Activated naive CD4-positive, alpha-beta T cell treated with anti-CD3 and anti-CD28 coated beads, Interleukin-2, amount 50 U/mL, for 72 hours (primary cell): Measurements from ENCODE around the gene FSCN2. TPM values are rescaled to one million over a fixed set of nuclear protein-coding genes. Genes with fewer than 3 reads are reported as not detected.
A peak's percentile ranks its signal among the peaks of the same experiment; 100 is the strongest.

Experiments
- ATAC-seq, 2 donors: fragments of 150-1000 bp; cut with Tn5 transposase; 2 replicates each; pipeline ENCODE4 v1.10.0; 2021; ENCODE audit warnings: mild to moderate bottlenecking in 2 of 2, moderate library complexity in 2 of 2
- DNase-seq, 2 donors: peaks; one replicate each; pipeline ENCODE4 v3.0.0; 2021 to 2022; ENCODE audit warnings: low spot score in 2 of 2
- H3K27ac Mint-ChIP-seq, 2 donors: one replicate each; pipeline ENCODE4 v1.8.0; 2022; ENCODE audit warnings: mild to moderate bottlenecking in 2 of 2, mixed read lengths in 2 of 2
- H3K36me3 Mint-ChIP-seq, 2 donors: one replicate each; pipeline ENCODE4 v1.8.0; 2022; ENCODE audit warnings: mixed read lengths in 2 of 2
- H3K9me3 Mint-ChIP-seq, 2 donors: one replicate each; pipeline ENCODE4 v1.8.0; 2022; ENCODE audit warnings: mixed read lengths in 2 of 2
- total RNA-seq, 2 donors: library from RNA; stranded (reverse); gene quantifications; one replicate each; pipeline ENCODE4 v1.2.3, GENCODE V29; 2022

Gene FSCN2
- total RNA-seq, 2 donors from 2014 or later = 0.30 to 0.86 TPM

DNA sequence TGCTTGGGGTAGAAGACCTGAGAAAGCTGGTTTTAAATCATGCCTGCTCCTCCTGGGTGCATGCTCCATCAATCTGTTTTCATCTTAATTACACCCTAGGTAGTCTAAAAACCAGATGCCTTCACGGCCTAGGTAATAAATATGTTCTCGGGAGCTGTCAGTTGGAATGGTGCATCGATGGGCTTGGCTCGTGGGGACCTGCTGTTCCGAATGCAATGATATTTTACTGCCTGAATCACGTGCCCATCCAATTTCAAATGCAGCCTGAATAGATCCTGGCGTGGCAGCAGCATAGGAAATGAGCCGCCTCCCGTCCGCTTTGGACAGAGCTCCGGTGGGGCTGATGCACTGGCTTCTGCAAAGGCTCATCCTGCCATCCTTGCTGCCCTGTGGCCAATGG is 42.8 kb downstream of the FSCN2 start:
- H3K36me3 Mint-ChIP-seq = peaks cover 5 to 25% of the 10 kb centered on the region in 2 donors
- H3K27ac Mint-ChIP-seq = no peak overlapping the region
- no peaks in the 10 kb centered on the region for H3K9me3 Mint-ChIP-seq
- ATAC-seq (no peak), DNase-seq (no peak)

DNA sequence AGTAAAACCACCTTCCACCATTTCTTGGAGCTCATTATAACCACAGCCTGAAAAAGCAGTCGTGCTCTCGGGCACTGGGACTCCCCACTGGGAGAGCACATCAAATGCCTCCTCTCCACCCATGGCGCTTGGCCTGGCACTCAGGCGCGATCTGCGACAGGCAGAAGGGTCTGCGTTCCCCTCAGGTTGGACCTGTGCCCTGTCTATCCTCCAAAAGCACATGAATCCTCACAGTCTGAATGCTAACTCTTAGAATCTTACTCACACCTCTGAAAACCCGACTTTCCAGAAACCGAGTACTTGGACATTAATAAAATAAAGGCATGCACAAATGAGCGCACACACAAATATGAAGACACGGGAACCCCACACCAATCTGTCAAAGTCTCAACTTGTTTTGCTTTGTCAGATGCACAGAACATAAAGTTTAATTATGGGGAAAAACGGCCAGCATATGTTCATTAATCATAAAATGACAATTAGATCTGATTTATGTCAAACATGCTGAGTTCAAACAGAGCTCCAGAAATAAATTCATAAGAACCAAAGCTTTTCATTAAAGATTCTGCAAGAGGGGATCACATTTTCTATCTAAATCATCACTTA is 44.5 kb downstream of the FSCN2 start:
- Mint-ChIP-seq H3K27ac (no peak overlapping the region), H3K36me3 (peaks cover 5 to 21% of the 10 kb centered on the region in 2 donors), H3K9me3 (no peaks in the 10 kb centered on the region)
- no peak for DNase-seq
- no peak for ATAC-seq

DNA sequence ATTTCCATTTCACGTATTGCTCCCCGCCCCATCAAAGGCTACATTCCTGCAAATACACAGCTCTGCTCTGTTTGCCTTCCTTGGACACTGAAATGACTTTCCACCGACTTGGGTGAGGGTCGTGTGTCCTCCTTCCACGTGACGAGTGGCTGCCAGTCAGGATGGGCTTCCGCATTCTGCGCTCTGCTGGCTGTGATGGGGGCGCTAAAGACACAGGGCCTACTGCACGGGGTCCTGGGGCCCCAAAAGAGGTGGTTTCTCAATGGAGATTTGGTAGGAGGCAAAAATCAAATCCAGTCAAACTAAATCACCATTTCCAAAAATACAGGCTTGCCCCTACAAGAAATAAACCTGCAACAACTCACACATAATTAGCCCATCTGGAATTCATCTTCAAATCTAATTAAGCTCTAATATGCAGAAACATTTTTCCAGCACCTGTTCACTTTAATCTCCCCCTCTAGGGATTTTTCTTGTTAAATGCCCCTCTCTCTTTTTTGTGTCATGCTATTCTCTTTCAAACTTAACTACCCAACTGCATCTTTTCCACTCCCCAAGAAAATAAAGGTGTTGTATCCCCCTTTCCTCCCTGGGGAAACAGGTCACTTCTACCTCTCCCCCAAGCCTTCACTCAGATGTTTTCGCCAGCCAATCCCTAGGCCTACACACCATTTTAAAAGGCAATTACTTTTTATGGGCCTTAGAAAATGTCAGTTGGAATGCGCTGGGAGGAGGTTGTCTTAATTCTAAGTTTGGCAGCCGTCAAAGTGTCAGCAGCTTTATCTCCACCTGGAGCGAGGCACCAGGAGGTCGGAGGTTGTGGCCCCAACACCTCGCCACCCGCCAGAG is 45.8 kb downstream of the FSCN2 start:
- peaks cover 5 to 22% of the 10 kb centered on the region in 2 donors for H3K36me3 Mint-ChIP-seq
- no peaks in the 10 kb centered on the region for H3K9me3 Mint-ChIP-seq
- H3K27ac Mint-ChIP-seq = peak overlapping the region; percentile 6 to 69
- no peak for DNase-seq
- no peak for ATAC-seq

DNA sequence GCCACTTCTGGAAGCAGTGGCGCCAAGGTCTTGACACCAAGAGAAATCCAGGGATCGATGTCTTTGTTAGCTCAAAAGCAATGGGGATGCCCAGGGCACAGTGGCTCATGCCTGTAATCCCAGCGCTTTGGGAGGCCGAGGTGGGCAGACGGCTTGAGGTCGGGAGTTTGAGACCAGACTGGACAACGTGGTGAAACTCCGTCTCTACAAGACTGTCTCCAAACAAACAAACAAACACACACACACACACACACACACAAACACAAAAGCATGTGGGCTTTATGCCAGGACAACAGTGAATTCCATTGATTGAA is 46.4 kb downstream of the FSCN2 start:
- H3K27ac Mint-ChIP-seq = peak overlapping the region in 1 of 2 donors; percentile 6
- H3K36me3 Mint-ChIP-seq = peaks cover 5 to 22% of the 10 kb centered on the region in 2 donors
- no peak for ATAC-seq
- H3K9me3 Mint-ChIP-seq = no peaks in the 10 kb centered on the region
- DNase-seq = no peak

DNA sequence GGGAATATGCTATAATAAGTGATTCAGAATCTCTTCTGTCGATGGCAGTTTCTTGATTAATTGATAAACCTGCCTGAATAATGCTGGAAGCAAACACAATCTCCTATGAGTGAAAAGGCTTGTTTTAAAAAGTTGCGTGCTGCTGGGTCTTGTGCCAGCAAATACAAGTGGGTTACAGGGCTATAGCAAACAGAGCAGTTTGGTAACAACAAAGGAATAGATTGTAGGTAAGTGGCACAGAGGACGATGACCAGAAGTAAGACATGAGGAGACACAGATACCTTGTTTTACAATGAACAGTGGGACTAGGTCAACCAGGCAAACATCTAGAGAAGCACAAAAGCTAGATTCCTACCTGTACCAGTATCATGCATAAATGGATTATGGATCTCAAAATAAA is 47.7 kb downstream of the FSCN2 start:
- ATAC-seq = no peak
- no peak for DNase-seq
- Mint-ChIP-seq H3K36me3 (peaks cover 0 to 15% of the 10 kb centered on the region in 2 donors), H3K27ac (no peak overlapping the region), H3K9me3 (no peaks in the 10 kb centered on the region)

DNA sequence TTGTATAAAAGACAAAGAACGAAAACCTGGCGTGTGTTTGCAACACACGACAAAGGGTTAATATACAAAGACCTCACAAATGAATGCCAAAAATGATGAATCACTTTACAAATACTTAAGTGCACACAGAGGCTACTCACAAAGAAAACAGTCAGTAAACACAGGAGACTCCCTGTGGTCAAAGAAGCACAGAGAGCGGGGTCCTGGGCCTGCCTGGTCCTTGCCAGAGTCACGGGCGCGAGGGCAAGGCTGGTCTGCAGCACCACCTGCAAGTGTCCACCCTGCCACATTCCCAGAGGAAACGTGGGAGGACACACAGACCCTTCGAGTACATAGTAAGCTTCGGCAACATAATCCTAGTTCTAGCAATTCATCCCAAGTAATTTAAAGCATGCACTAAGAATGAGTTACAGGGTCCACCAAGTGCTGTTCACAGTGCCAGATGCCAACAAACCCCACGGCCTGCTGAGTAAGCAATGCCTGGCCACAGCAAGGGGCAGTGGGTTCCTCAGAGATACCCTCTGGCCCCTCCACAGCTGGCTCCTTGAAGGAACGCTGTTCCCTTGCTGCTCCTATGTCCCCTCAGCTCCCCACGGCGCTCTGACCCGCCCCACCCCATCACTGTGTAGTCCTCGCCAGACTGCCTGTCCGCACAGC is 48.6 kb downstream of the FSCN2 start:
- H3K36me3 Mint-ChIP-seq = peaks cover 0 to 14% of the 10 kb centered on the region in 2 donors
- no peaks in the 10 kb centered on the region for H3K9me3 Mint-ChIP-seq
- DNase-seq = no peak
- no peak for ATAC-seq
- H3K27ac Mint-ChIP-seq = no peak overlapping the region

DNA sequence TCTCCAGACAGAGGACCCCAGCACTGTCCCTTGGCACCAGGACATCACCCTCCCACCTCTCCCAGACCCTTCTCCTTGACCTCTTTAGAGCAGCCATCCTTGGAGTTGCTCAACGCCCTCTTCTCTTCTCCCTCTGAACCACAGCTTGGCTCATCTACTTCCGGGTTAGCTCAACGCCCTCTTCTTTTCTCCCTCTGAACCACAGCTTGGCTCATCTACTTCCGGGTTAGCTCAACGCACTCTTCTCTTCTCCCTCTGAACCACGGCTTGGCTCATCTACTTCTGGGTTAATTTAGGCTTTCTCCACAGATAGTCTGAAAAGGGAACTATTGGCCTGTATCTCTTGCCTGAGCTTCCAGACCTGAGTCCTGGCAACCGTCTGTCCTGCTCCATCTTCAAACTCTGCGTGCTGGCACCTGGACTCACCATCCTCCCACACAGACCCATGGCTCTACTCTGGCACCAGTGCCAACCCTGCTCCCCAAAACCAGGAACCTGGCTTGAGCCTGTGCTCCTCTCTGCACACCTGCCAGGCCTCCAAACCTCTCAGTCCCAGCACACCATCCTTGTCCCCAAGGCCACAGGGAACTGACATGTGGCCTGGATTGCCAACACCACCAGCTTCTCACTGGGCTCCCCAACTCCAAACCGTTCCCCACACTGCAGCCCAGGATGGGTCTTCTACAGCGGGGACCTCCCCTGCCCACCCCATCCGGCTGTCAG is 49.3 kb downstream of the FSCN2 start:
- no peaks in the 10 kb centered on the region for H3K9me3 Mint-ChIP-seq
- no peak for ATAC-seq
- H3K36me3 Mint-ChIP-seq = peaks cover 0 to 16% of the 10 kb centered on the region in 2 donors
- peak overlapping the region; percentile 63 to 89 for H3K27ac Mint-ChIP-seq
- no peak for DNase-seq

DNA sequence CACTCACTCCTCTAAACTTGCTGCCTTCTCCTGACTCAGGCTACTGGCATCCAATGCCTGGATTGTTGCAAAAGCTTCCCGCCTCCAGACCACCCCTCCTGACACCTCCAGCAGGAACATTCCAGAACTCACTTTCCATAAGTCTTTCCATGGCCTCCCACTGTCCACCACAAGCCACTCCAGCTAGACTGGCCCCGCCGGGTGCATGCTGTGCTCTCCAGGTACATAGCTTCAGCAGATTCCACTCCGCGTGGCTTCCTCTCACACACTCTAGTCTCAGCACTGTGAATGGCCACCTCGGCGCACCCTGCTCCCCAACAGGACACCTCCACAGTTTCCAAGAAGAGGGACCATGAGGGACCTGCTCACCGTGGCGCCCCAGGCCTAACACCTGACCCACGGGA is 49.9 kb downstream of the FSCN2 start:
- DNase-seq (no peak), ATAC-seq (no peak)
- peak overlapping the region; percentile 63 to 90 for H3K27ac Mint-ChIP-seq
- peaks cover 0 to 13% of the 10 kb centered on the region in 2 donors for H3K36me3 Mint-ChIP-seq
- H3K9me3 Mint-ChIP-seq = no peaks in the 10 kb centered on the region

DNA sequence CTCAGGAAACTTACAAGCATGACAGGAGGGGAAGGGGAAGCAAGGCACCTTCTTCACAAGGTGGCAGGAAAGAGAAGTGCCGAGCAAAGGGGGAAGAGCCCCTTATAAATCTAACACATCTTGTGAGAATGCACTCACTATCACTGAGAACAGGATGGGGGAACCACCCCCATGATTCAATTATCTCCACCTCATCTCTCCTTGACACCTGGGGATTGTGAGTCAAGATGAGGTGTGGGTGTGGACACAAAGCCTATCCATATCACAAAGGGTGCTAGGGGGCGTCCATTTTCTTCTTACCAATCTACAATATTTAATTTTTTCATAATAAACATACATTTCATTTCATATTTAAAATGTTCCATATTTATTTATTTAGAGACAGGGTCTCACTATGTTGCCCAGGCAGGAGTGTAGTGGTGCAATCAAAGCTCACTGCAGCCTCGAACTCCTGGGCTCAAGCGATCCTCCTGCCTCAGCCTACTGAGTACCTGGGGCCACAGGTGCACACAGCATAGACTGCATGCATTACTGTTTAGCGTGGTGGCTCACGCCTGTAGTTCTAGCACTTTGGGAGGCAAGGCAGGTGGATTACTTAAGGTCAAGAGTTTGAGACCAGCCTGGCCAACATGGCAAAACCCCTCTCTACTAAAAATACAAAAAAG is 50.5 kb downstream of the FSCN2 start:
- Mint-ChIP-seq H3K36me3 (peaks cover 0 to 14% of the 10 kb centered on the region in 2 donors), H3K27ac (peak overlapping the region; percentile 63 to 90), H3K9me3 (no peaks in the 10 kb centered on the region)
- DNase-seq (no peak), ATAC-seq (peak; percentile 70 to 94)

DNA sequence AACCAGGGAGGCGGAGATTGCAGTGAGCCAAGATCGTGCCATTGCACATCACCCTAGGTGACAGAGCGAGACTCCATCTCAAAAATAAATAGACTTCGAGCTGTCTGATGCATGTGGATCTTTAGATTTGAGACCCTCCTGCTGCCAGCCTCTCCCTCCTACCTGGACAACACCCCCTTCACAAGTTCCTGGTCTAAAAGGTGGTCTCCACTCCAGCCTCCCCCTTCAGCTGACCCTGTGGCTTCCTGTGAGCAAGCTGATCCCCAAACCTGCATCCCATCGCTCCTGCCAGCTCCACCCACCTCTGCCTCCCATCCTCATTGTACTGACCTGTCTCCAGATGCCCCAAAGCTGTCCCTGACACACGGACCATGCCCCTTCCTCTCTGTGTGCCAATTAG is 51.1 kb downstream of the FSCN2 start:
- Mint-ChIP-seq H3K36me3 (peaks cover 2 to 20% of the 10 kb centered on the region in 2 donors), H3K9me3 (no peaks in the 10 kb centered on the region), H3K27ac (peak overlapping the region; percentile 38 to 93)
- ATAC-seq (no peak), DNase-seq (no peak)

DNA sequence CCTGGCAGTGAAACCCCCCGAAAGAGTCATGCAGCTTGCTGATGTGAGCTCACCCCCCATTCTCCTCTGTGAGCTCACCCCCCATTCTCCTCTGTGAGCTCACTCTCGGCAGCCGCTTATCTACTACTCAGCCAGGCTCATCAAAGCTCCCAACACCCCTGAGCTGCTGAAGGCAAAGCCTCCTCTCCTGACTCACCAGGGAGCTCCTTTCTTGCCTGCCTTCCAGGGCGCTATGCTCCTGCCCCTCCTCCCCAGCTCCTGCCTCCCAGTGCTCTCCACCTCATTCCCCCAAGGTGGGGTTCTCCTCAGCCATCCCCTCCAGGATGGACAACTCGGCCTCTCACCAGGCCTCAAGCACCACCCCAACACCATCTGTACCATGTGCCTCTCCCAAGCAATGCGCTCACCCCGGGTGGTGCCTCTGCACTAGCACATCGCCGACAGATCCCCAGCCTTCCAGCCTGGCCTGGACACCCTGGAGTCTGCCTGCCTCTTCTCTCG is 51.7 kb downstream of the FSCN2 start:
- no peak for ATAC-seq
- Mint-ChIP-seq H3K27ac (peak overlapping the region; percentile 38 to 93), H3K36me3 (peaks cover 6 to 22% of the 10 kb centered on the region in 2 donors)

DNA sequence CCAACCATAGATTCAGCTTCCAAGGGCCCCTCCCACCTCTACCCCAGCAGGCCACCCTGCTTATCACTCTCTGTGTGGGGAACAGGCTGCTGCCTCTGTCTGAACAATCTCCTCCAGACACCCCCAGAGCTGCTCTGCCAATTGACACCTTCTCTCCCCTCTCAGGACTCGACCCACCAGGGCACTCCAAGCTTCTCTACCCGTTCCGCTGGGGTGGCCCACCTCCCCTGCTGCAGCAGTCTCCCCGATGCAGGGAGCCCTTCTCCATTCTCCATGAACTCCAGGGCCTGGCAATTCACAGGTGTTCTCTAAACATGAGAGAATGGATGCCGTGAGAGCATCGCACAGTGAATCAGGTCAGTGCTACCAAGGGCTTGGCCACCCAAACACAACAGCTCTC is 52.3 kb downstream of the FSCN2 start:
- peak overlapping the region; percentile 38 to 92 for H3K27ac Mint-ChIP-seq
- no peaks in the 10 kb centered on the region for H3K9me3 Mint-ChIP-seq
- DNase-seq = no peak
- no peak for ATAC-seq
- H3K36me3 Mint-ChIP-seq = peaks cover 6 to 26% of the 10 kb centered on the region in 2 donors

More for the DNA sequence above, 51.7 kb downstream of the FSCN2 start:
- H3K9me3 Mint-ChIP-seq = no peaks in the 10 kb centered on the region
- no peak for DNase-seq

DNA sequence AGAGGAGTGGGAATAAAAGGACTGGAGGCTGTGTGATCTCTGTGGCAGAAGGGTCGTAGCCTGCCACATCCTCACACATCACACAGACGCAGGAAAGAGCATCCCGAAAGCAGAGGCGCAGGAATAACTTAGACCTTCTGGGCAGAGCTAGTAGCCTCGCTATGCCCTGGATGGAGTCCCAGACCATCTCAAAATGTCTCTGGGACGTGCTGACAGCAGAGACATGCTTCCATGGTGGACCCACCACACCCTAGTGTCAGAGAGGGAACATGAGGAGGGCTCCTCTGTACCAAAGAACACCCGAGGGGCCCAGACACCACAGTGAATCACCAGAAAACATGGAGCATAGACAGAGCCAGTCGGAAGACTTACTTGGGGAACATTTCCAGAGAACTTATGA is 53.6 kb downstream of the FSCN2 start:
- no peaks in the 10 kb centered on the region for H3K9me3 Mint-ChIP-seq
- H3K27ac Mint-ChIP-seq = peak overlapping the region in 1 of 2 donors; percentile 25
- H3K36me3 Mint-ChIP-seq = peaks cover 10 to 29% of the 10 kb centered on the region in 2 donors
- DNase-seq (no peak), ATAC-seq (no peak)

DNA sequence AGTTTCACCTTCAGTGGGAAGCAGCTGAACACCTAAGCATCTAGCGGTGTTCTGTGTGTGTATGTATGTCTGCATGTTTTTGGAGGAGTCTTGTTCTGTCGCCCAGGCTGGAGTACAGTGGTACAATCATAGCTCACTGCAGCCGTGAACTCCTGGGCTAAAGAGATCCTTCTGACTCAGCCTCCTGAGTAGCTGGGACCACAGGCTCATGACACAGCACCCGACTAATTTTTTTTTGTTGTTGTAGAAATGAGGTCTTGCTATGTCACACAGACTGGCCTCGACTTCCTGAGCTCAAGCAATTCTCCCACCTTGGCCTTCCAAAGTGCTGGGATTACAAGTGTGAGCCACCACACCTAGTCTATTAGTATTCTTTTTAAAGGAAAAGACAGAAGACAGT is 54.2 kb downstream of the FSCN2 start:
- ATAC-seq (peak in 1 of 2 donors; percentile 15), DNase-seq (no peak)
- Mint-ChIP-seq H3K27ac (peak overlapping the region in 1 of 2 donors; percentile 29), H3K9me3 (no peaks in the 10 kb centered on the region), H3K36me3 (peaks cover 11 to 29% of the 10 kb centered on the region in 2 donors)

DNA sequence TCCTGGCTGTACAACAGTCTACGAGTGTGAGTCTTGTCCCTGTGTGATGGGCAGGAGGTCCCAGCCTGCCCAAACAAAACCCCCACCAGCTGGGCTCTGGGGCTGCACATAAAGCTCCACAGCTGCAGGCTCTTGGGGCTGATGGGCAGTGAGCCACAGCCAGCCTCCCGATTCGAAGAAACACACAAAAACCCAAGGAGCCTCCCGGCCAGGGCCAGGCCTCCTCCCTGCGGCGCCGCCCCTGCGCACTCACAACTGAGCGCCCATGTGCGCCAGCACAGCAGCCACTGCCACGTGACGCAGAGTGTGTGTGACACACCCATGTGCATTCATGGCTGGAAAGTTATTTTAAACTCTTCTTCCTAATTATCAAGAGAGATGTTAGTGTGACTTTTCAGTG is 54.6 kb downstream of the FSCN2 start:
- DNase-seq (no peak), ATAC-seq (no peak)
- H3K9me3 Mint-ChIP-seq = no peaks in the 10 kb centered on the region
- H3K27ac Mint-ChIP-seq = peak overlapping the region in 1 of 2 donors; percentile 29
- peaks cover 11 to 29% of the 10 kb centered on the region in 2 donors for H3K36me3 Mint-ChIP-seq
